ENCODE results near the gene POLD2.

POLD2 gene

GRCh38 chr7:44157116-44158080 lies 34.0 kb upstream of the POLD2 start:
- Histone ChIP-seq H3K9me3 (ENCODE audit: low read length) (no peaks in the 10 kb centered on the region), H3K27me3 (ENCODE audit: insufficient read depth, low read length) (peaks cover 42% of the 10 kb centered on the region), H3K36me3 (ENCODE audit: insufficient read depth, low read length) (no peaks in the 10 kb centered on the region), H3K4me3 (ENCODE audit: low read length) (no peak overlapping the region), H2AFZ (ENCODE audit: low read depth, low read length) (no peak overlapping the region), H3K4me1 (ENCODE audit: insufficient read depth, low read length) (no peaks in the 10 kb centered on the region)

GRCh38 chr7:44156453-44157010 lies 33.2 kb upstream of the POLD2 start:
- no peaks in the 10 kb centered on the region for H3K9me3 ChIP-seq (ENCODE audit: low read length)
- no peak overlapping the region for H3K4me3 ChIP-seq (ENCODE audit: low read length)
- peaks cover 44% of the 10 kb centered on the region for H3K27me3 ChIP-seq (ENCODE audit: insufficient read depth, low read length)
- no peaks in the 10 kb centered on the region for H3K36me3 ChIP-seq (ENCODE audit: insufficient read depth, low read length)
- H3K4me1 ChIP-seq (ENCODE audit: insufficient read depth, low read length): no peaks in the 10 kb centered on the region
- no peak overlapping the region for H2AFZ ChIP-seq (ENCODE audit: low read depth, low read length)

GRCh38 chr7:44155191-44156185 lies 32.1 kb upstream of the POLD2 start:
- peaks cover 52% of the 10 kb centered on the region for H3K27me3 ChIP-seq (ENCODE audit: insufficient read depth, low read length)
- H3K4me3 ChIP-seq (ENCODE audit: low read length): no peak overlapping the region
- H3K36me3 ChIP-seq (ENCODE audit: insufficient read depth, low read length): no peaks in the 10 kb centered on the region
- no peaks in the 10 kb centered on the region for H3K9me3 ChIP-seq (ENCODE audit: low read length)
- H3K4me1 ChIP-seq (ENCODE audit: insufficient read depth, low read length): no peaks in the 10 kb centered on the region
- H2AFZ ChIP-seq (ENCODE audit: low read depth, low read length): no peak overlapping the region

- H2AFZ ChIP-seq (ENCODE audit: low read depth, low read length): no peak overlapping the region
- peaks cover 58% of the 10 kb centered on the region for H3K27me3 ChIP-seq (ENCODE audit: insufficient read depth, low read length)
- H3K4me1 ChIP-seq (ENCODE audit: insufficient read depth, low read length): no peaks in the 10 kb centered on the region
- no peak overlapping the region for H3K4me3 ChIP-seq (ENCODE audit: low read length)
- H3K9me3 ChIP-seq (ENCODE audit: low read length): no peaks in the 10 kb centered on the region
- no peaks in the 10 kb centered on the region for H3K36me3 ChIP-seq (ENCODE audit: insufficient read depth, low read length)
Observed at GRCh38 chr7:44154703-44155102, 31.4 kb upstream of the POLD2 start.

- H3K4me1 ChIP-seq (ENCODE audit: insufficient read depth, low read length): no peaks in the 10 kb centered on the region
- H3K9me3 ChIP-seq (ENCODE audit: low read length): no peaks in the 10 kb centered on the region
- H3K4me3 ChIP-seq (ENCODE audit: low read length): no peak overlapping the region
- H3K36me3 ChIP-seq (ENCODE audit: insufficient read depth, low read length): no peaks in the 10 kb centered on the region
- H3K27me3 ChIP-seq (ENCODE audit: insufficient read depth, low read length): peaks cover 62% of the 10 kb centered on the region
- H2AFZ ChIP-seq (ENCODE audit: low read depth, low read length): no peak overlapping the region
Observed at GRCh38 chr7:44153948-44154335, 30.6 kb upstream of the POLD2 start.

GRCh38 chr7:44152971-44153947 lies 29.9 kb upstream of the POLD2 start:
- Histone ChIP-seq H3K36me3 (ENCODE audit: insufficient read depth, low read length) (no peaks in the 10 kb centered on the region), H3K9me3 (ENCODE audit: low read length) (no peaks in the 10 kb centered on the region), H2AFZ (ENCODE audit: low read depth, low read length) (no peak overlapping the region), H3K4me1 (ENCODE audit: insufficient read depth, low read length) (no peaks in the 10 kb centered on the region), H3K4me3 (ENCODE audit: low read length) (no peak overlapping the region), H3K27me3 (ENCODE audit: insufficient read depth, low read length) (peaks cover 63% of the 10 kb centered on the region)

GRCh38 chr7:44151956-44152355 lies 28.6 kb upstream of the POLD2 start:
- Histone ChIP-seq H2AFZ (ENCODE audit: low read depth, low read length) (no peak overlapping the region), H3K4me3 (ENCODE audit: low read length) (no peak overlapping the region), H3K36me3 (ENCODE audit: insufficient read depth, low read length) (no peaks in the 10 kb centered on the region), H3K4me1 (ENCODE audit: insufficient read depth, low read length) (no peaks in the 10 kb centered on the region), H3K9me3 (ENCODE audit: low read length) (no peaks in the 10 kb centered on the region), H3K27me3 (ENCODE audit: insufficient read depth, low read length) (peaks cover 63% of the 10 kb centered on the region)

- Histone ChIP-seq H3K9me3 (ENCODE audit: low read length) (no peaks in the 10 kb centered on the region), H3K4me1 (ENCODE audit: insufficient read depth, low read length) (no peaks in the 10 kb centered on the region), H2AFZ (ENCODE audit: low read depth, low read length) (no peak overlapping the region), H3K27me3 (ENCODE audit: insufficient read depth, low read length) (peaks cover 64% of the 10 kb centered on the region), H3K4me3 (ENCODE audit: low read length) (no peak overlapping the region), H3K36me3 (ENCODE audit: insufficient read depth, low read length) (no peaks in the 10 kb centered on the region)
Observed at GRCh38 chr7:44150966-44151941, 27.9 kb upstream of the POLD2 start.

- no peak overlapping the region for H2AFZ ChIP-seq (ENCODE audit: low read depth, low read length)
- no peak overlapping the region for H3K4me3 ChIP-seq (ENCODE audit: low read length)
- H3K27me3 ChIP-seq (ENCODE audit: insufficient read depth, low read length): peaks cover 65% of the 10 kb centered on the region
- H3K36me3 ChIP-seq (ENCODE audit: insufficient read depth, low read length): no peaks in the 10 kb centered on the region
- no peaks in the 10 kb centered on the region for H3K4me1 ChIP-seq (ENCODE audit: insufficient read depth, low read length)
- H3K9me3 ChIP-seq (ENCODE audit: low read length): no peaks in the 10 kb centered on the region
Observed at GRCh38 chr7:44150466-44150832, 27.1 kb upstream of the POLD2 start.

- no peaks in the 10 kb centered on the region for H3K4me1 ChIP-seq (ENCODE audit: insufficient read depth, low read length)
- peaks cover 2% of the 10 kb centered on the region for H3K9me3 ChIP-seq (ENCODE audit: low read length)
- H3K4me3 ChIP-seq (ENCODE audit: low read length): no peak overlapping the region
- H2AFZ ChIP-seq (ENCODE audit: low read depth, low read length): no peak overlapping the region
- H3K36me3 ChIP-seq (ENCODE audit: insufficient read depth, low read length): no peaks in the 10 kb centered on the region
- peaks cover 65% of the 10 kb centered on the region for H3K27me3 ChIP-seq (ENCODE audit: insufficient read depth, low read length)
Observed at GRCh38 chr7:44149571-44150465, 26.5 kb upstream of the POLD2 start.

Measured in neuron (in vitro differentiated cells).